Measurements from ENCODE around the gene MINK1. TPM values are rescaled to one million over a fixed set of nuclear protein-coding genes. Genes with fewer than 3 reads are reported as not detected.

MINK1 gene
- total and polyA plus RNA-seq, 2 of the 13 experiments (the other 11 are each of a cell fraction or from before 2014, with no cell fraction given) = 17.2 to 63.9 TPM

GRCh38 chr17:4806777-4807604, 26.1 kb upstream of the MINK1 start, which contains the start of gene PLD2:
Gene PLD2 (plus strand): TSS chr17:4807152. CDS start chr17:4807773, 621 bp downstream.
- DNase-seq (ENCODE audit: low spot score) (peak; percentile 69), FAIRE-seq (no peak), ATAC-seq (peak; percentile 97)
- Histone ChIP-seq H3K4me1 (ENCODE audit: insufficient read depth, low read length) (peaks cover 29% of the 10 kb centered on the region), H3K4me2 (ENCODE audit: low read depth, low read length) (peak within 1 kb of the TSS; percentile 88), H3K9ac (ENCODE audit: insufficient read depth, low read depth, low read length) (peak within 1 kb of the TSS; percentile 84), H3K27me3 (ENCODE audit: control insufficient read depth in 1 of 2, insufficient read depth in 2 of 2, low read length in 2 of 2) (no peaks in the 10 kb centered on the region), H3K36me3 (replicated peaks in 1 of 2; ENCODE audit: control insufficient read depth in 1 of 2, insufficient read depth in 2 of 2, low read length in 2 of 2) (peaks cover 4 to 6% of the 10 kb centered on the region in 2 experiments; a peak in 2 of 5 replicates), H3K27ac (ENCODE audit: extremely low read length, insufficient read depth, low read length) (peak within 1 kb of the TSS; percentile 49), H4K20me1 (ENCODE audit: insufficient read depth, low read length) (no peaks in the 10 kb centered on the region), H2AFZ (ENCODE audit: low read length) (peak within 1 kb of the TSS; percentile 83), H3K4me3 (replicated peaks in 1 of 3; ENCODE audit: insufficient read depth in 1 of 3, low read depth in 2 of 3, low read length in 3 of 3) (peak within 1 kb of the TSS; percentile 80 to 96 (median 92)), H3K9me3 (ENCODE audit: low read length) (no peaks in the 10 kb centered on the region), H3K79me2 (ENCODE audit: insufficient read depth, low read length) (peaks cover 3% of the 10 kb centered on the region)
- BruUV-seq (replicated peaks) = no TSS peak
- ChIA-PET CTCF (ENCODE audit: low intra/inter-chr PET ratio, low total read pairs) (interaction anchor here (1.4 kb wide), 1 partner anchor 76 kb away, joined by 4 read pairs; the partner anchor contains the start of gene MED11), POLR2A (interaction anchor here (0.6 to 2.5 kb wide), 18 partner anchors 11 to 103 kb away, joined by 3 to 26 read pairs (median 6); partner anchors contain the start of genes ARRB2, GLTPD2, PELP1 and PSMB6)
- in situ Hi-C loops (cut with HindIII; ENCODE audit: extremely low pct_ligation_motif_present, low pct_unique_long_range_greater_than_20kb) = loop anchor here (5.0 kb wide), 1 partner anchor 75 kb away; no protein-coding TSS in a partner anchor
- intact Hi-C loops (cut with micrococcal nuclease; ENCODE audit: unreplicated experiment) = no loop called here
- 0% methylated on average over 1 of the region's 106 CpGs for WGBS (ENCODE audit: low lambda C conversion rate)
- TF ChIP-seq ZBTB26 (CRISPR knock-in tag; IDR thresholded peaks at IDR 0.05; ENCODE audit: borderline replicate concordance) (no peak), ZKSCAN8 (CRISPR knock-in tag; IDR thresholded peaks at IDR 0.05; ENCODE audit: borderline replicate concordance) (no peak), UBTF (CRISPR knock-in tag; IDR thresholded peaks at IDR 0.05) (peak; percentile 57; the same call in 1 of the 2 replicates), ZNF891 (CRISPR knock-in tag; IDR thresholded peaks at IDR 0.05) (no peak), ZNF672 (CRISPR knock-in tag; IDR thresholded peaks at IDR 0.05) (no peak), AGO2 (optimal IDR thresholded peaks at IDR 0.05; ENCODE audit: low read depth, low read length) (no peak), PLRG1 (conservative IDR thresholded peaks at IDR 0.05) (no peak), ZNF563 (CRISPR knock-in tag; IDR thresholded peaks at IDR 0.05) (0 out of 2 replicates have a peak, but pooled peaks have one; percentile 71), YY1 (IDR thresholded peaks at IDR 0.05; ENCODE audit: insufficient read depth, insufficient replicate concordance, low read depth, low read length) (peak; percentile 54), ZNF776 (CRISPR knock-in tag; IDR thresholded peaks at IDR 0.05) (no peak), ZBTB21 (CRISPR knock-in tag; IDR thresholded peaks at IDR 0.05) (no peak), ZZZ3 (CRISPR knock-in tag; IDR thresholded peaks at IDR 0.05; ENCODE audit: borderline replicate concordance) (no peak), SP4 (CRISPR knock-in tag; IDR thresholded peaks at IDR 0.05) (peak; percentile 76), ZGPAT (CRISPR knock-in tag; IDR thresholded peaks at IDR 0.05) (no peak; the same call in 1 of the 2 replicates), ZNF841 (CRISPR knock-in tag; IDR thresholded peaks at IDR 0.05; ENCODE audit: borderline replicate concordance) (no peak)
